ENCODE measurements around the gene HHAT. TPM values are rescaled to one million over a fixed set of nuclear protein-coding genes. Genes with fewer than 3 reads are reported as not detected.

The HHAT gene
- total and polyA plus RNA-seq, 3 donors from 2014 or later: 8.5 to 24.3 (median 23.8) TPM

GRCh38 chr1:210678306-210678705 lies 349.6 kb downstream of the HHAT start:
- WGBS, 2 donors: 47 to 53% methylated on average over 3 of the region's 3 CpGs
- Histone ChIP-seq H3K4me3 (no peak overlapping the region), H3K27me3 (no peaks in the 10 kb centered on the region), H3K9me3 (no peaks in the 10 kb centered on the region), H3K4me1 (no peaks in the 10 kb centered on the region), H3K27ac (no peak overlapping the region), H3K36me3 (ENCODE audit: low read depth, missing control alignments) (no peaks in the 10 kb centered on the region)
- intact Hi-C loops (cut with DNase I; ENCODE audit: low total_unique reads): no loop called here
- TF ChIP-seq, protein P1, sequence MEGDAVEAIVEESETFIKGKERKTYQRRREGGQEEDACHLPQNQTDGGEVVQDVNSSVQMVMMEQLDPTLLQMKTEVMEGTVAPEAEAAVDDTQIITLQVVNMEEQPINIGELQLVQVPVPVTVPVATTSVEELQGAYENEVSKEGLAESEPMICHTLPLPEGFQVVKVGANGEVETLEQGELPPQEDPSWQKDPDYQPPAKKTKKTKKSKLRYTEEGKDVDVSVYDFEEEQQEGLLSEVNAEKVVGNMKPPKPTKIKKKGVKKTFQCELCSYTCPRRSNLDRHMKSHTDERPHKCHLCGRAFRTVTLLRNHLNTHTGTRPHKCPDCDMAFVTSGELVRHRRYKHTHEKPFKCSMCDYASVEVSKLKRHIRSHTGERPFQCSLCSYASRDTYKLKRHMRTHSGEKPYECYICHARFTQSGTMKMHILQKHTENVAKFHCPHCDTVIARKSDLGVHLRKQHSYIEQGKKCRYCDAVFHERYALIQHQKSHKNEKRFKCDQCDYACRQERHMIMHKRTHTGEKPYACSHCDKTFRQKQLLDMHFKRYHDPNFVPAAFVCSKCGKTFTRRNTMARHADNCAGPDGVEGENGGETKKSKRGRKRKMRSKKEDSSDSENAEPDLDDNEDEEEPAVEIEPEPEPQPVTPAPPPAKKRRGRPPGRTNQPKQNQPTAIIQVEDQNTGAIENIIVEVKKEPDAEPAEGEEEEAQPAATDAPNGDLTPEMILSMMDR (IDR thresholded peaks at IDR 0.05): no peak
- no peak for TF ChIP-seq POLR2A (IDR thresholded peaks at IDR 0.05)
- no peak for DNase-seq

DNA sequence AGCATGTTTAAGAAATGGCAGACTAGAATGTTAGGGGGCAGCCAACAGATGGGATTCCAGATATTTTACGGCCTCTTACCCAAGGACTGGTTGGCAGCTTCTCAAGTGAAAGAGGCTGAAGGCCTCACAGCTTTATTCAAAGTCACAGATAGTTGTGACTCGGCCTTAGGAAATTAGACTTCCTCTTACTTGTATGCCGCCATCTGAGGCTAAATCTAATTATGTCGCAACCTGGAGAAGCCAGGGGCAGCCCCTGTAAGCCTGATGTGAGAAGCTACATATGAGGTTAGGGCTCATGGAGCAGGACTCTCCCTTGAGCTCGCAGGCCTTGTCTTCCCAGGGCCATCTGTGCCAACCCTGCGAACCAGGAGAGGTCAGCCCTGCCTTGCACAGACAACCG lies 352.5 kb downstream of the HHAT start:
- DNase-seq: no peak
- TF ChIP-seq POLR2A (IDR thresholded peaks at IDR 0.05): no peak
- TF ChIP-seq, protein P1 (IDR thresholded peaks at IDR 0.05): no peak
- Histone ChIP-seq H3K36me3 (ENCODE audit: low read depth, missing control alignments) (no peaks in the 10 kb centered on the region), H3K9me3 (no peaks in the 10 kb centered on the region), H3K4me1 (peaks cover 2% of the 10 kb centered on the region), H3K27me3 (no peaks in the 10 kb centered on the region), H3K4me3 (no peak overlapping the region), H3K27ac (no peak overlapping the region)
- 93 to 98% methylated on average over 6 to 7 of the region's 7 CpGs for WGBS, 2 donors
- intact Hi-C loops (cut with DNase I; ENCODE audit: low total_unique reads): no loop called here

DNA sequence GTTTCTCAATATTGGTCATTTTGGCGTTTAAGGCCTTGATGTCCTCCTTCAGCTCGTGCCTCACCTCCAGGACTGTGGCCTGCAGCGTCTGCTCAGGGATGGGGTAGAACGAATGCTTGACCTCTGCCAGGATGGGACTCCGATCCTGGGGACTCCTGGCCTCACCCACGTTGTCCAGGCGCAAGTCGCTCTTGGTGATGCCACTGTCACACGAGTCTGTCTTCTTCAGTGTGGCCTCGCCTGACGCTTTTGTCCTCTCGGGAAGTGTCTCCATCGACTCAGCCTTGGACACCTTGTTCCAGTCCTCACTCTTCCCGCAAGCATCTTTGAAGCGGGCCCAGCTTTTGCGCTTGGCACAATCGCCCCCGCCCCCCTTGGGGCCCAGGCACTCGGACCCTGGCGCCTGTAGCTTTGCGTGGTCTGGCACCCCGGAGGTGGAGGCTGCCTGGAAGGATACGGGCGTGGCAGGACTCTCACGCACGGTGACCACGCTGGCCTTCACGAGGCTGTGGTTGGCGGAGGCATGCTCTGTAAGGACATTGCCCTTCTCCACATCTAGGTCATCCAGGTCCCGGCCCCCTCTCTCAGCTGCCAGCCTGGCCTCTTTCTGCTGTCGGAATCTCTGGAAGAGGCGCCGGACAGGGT lies 354.8 kb downstream of the HHAT start:
- no peak overlapping the region for H3K27ac ChIP-seq
- WGBS, 2 donors: 95 to 96% methylated on average over 33 of the region's 33 CpGs
- intact Hi-C loops (cut with DNase I; ENCODE audit: low total_unique reads): no loop called here
- no peak for TF ChIP-seq POLR2A (IDR thresholded peaks at IDR 0.05)
- TF ChIP-seq, protein P1 (IDR thresholded peaks at IDR 0.05): no peak
- H3K36me3 ChIP-seq (ENCODE audit: low read depth, missing control alignments): no peaks in the 10 kb centered on the region
- H3K4me1 ChIP-seq: peaks cover 4% of the 10 kb centered on the region
- H3K9me3 ChIP-seq: no peaks in the 10 kb centered on the region
- H3K4me3 ChIP-seq: no peak overlapping the region
- DNase-seq: no peak
- H3K27me3 ChIP-seq: no peaks in the 10 kb centered on the region

- Histone ChIP-seq H3K4me1 (peaks cover 4% of the 10 kb centered on the region), H3K4me3 (no peak overlapping the region), H3K27ac (no peak overlapping the region), H3K9me3 (no peaks in the 10 kb centered on the region), H3K27me3 (no peaks in the 10 kb centered on the region), H3K36me3 (ENCODE audit: low read depth, missing control alignments) (no peaks in the 10 kb centered on the region)
- no peak for DNase-seq
- 70 to 93% methylated on average over 5 of the region's 5 CpGs for WGBS, 2 donors
- intact Hi-C loops (cut with DNase I; ENCODE audit: low total_unique reads): no loop called here
- no peak for TF ChIP-seq POLR2A (IDR thresholded peaks at IDR 0.05)
- TF ChIP-seq, protein P1 (IDR thresholded peaks at IDR 0.05): no peak
These were observed 356.0 kb downstream of the HHAT start for GRCh38 chr1:210684466-210685294.

Measured in testis (tissue), 3 donors.